ENCODE results near the gene PRSS12.

The PRSS12 gene

GRCh38 chr4:118235566-118236120 is 117.2 kb downstream of the PRSS12 start:
- Histone ChIP-seq H3K4me1 (ENCODE audit: insufficient read depth, low read length, severe bottlenecking) (no peaks in the 10 kb centered on the region), H2AFZ (ENCODE audit: low read length) (no peak overlapping the region), H3F3A (ENCODE audit: insufficient read depth, low read length) (no peaks in the 10 kb centered on the region), H3K9me2 (ENCODE audit: low read depth, low read length) (no peaks in the 10 kb centered on the region), H3K4me2 (ENCODE audit: low read length) (no peak overlapping the region), H3K36me3 (ENCODE audit: insufficient read depth, low read length) (no peaks in the 10 kb centered on the region), H3K4me3 (ENCODE audit: low read depth, low read length, poor library complexity, severe bottlenecking) (no peak overlapping the region), H4K20me1 (ENCODE audit: insufficient read depth, low read length) (no peaks in the 10 kb centered on the region), H3K9me3 (ENCODE audit: low read length) (no peaks in the 10 kb centered on the region), H3K79me2 (ENCODE audit: insufficient read depth, low read length) (no peaks in the 10 kb centered on the region), H3K9ac (ENCODE audit: low read length) (no peak overlapping the region), H3K27ac (ENCODE audit: low read depth, low read length, poor library complexity, severe bottlenecking) (no peak overlapping the region), H3K27me3 (ENCODE audit: insufficient read depth, low read length) (no peaks in the 10 kb centered on the region)
- TF ChIP-seq EZH2 (IDR thresholded peaks at IDR 0.05; ENCODE audit: borderline replicate concordance, low read length) (no peak), CTCF (IDR thresholded peaks at IDR 0.05; ENCODE audit: low read length) (no peak)

All from OCI-LY1 (cell line).